Lung (tissue), 12 donors: ENCODE data around the gene CCL4. TPM values are rescaled to one million over a fixed set of nuclear protein-coding genes. Genes with fewer than 3 reads are reported as not detected.

Experiments used
- ATAC-seq: fragments of 200-7000 bp; cut with Tn5 transposase; one replicate; pipeline ENCODE4 v1.9.1; 2020; ENCODE audit warnings: moderate number of reproducible peaks; ENCODE audit not compliant: insufficient read depth, low FRiP score
- DNase-seq, 3 donors: peaks; one replicate each; pipeline ENCODE4 v3.0.0-alpha.2; 2013 to 2017
- H3K27ac ChIP-seq, 2 donors: one replicate each; pipeline ENCODE4 v1.5.1; 2013; ENCODE audit warnings: mild to moderate bottlenecking in 2 of 2, moderate library complexity in 2 of 2, control low read depth in 1 of 2, inconsistent platforms in 1 of 2, low read depth in 1 of 2, low read length in 1 of 2
- H3K27me3 ChIP-seq, 3 donors: one replicate each; pipeline ENCODE4 v1.5.1; 2013; ENCODE audit warnings: low read length in 2 of 3; ENCODE audit not compliant: control insufficient read depth in 3 of 3, insufficient read depth in 3 of 3
- H3K36me3 ChIP-seq, 4 donors: one replicate each; pipeline ENCODE4 v1.5.1; 2013; ENCODE audit warnings: low read length in 4 of 4, mild to moderate bottlenecking in 1 of 4, moderate library complexity in 1 of 4; ENCODE audit not compliant: control insufficient read depth in 4 of 4, insufficient read depth in 4 of 4
- H3K4me1 ChIP-seq, 5 donors: one replicate each; pipeline ENCODE4 v1.5.1; 2013; ENCODE audit warnings: low read length in 5 of 5, mild to moderate bottlenecking in 2 of 5, moderate library complexity in 1 of 5; ENCODE audit not compliant: control insufficient read depth in 5 of 5, insufficient read depth in 5 of 5
- H3K4me3 ChIP-seq: one replicate; pipeline ENCODE4 v1.5.1; 2013; ENCODE audit warnings: mild to moderate bottlenecking, control low read depth, moderate library complexity
- H3K9ac ChIP-seq, 2 donors: one replicate each; pipeline ENCODE4 v1.5.1; 2013; ENCODE audit warnings: low read length in 2 of 2, control low read depth in 1 of 2; ENCODE audit not compliant: insufficient read depth in 1 of 2
- H3K9me3 ChIP-seq, 4 donors: one replicate each; pipeline ENCODE4 v1.5.1; 2013; ENCODE audit warnings: low read length in 3 of 4, mild to moderate bottlenecking in 1 of 4, moderate library complexity in 1 of 4; ENCODE audit not compliant: control insufficient read depth in 4 of 4, insufficient read depth in 3 of 4
- CTCF ChIP-seq: IDR thresholded peaks from 2 replicates; pipeline ENCODE4 v1.5.1; 2012; ENCODE audit warnings: mild to moderate bottlenecking; ENCODE audit errors: control extremely low read depth, extremely low read depth
- WGBS, 2 donors: extraction: QIAGEN DNeasy Blood & Tissue Kit; methylation state at CpG; one replicate each; pipeline ENCODE4 v1.1.7; 2013; 5-methylcytosine and 5-hydroxymethylcytosine counted together
- polyA plus RNA-seq, 2 donors: library from polyadenylated mRNA; stranded (reverse); fragments of 200-250 nt; gene quantifications; one replicate each; pipeline ENCODE4 v1.2.1, GENCODE V29; 2013
- total RNA-seq, 2 donors: library from RNA; depleted of rRNA in 1 of 2; stranded (reverse); fragments of >200 nt in 1 of 2; gene quantifications; one replicate each; pipeline ENCODE4 v1.2.1, GENCODE V29; 2014 to 2021
- donor health status: control.
- donor health status: control.
- donor health status: Bipolar disorder and iron deficiency.
- donor health status: healthy.
- donor health status: DM: yes; HTN: yes; CAD: no.

Gene CCL4
- total and polyA plus RNA-seq, 4 donors: 8.3 to 502 (median 21.1) TPM

GRCh38 chr17:36127911-36128310 is 24.3 kb downstream of the CCL4 start:
- no peak for TF ChIP-seq CTCF
- Histone ChIP-seq H3K4me3 (no peak overlapping the region), H3K9ac (no peak overlapping the region), H3K27me3 (no peaks in the 10 kb centered on the region), H3K9me3 (peaks cover 0 to 14% (median 4%) of the 10 kb centered on the region in 4 donors), H3K36me3 (no peaks in the 10 kb centered on the region), H3K4me1 (peaks cover 0 to 1% (median 0%) of the 10 kb centered on the region in 5 donors), H3K27ac (no peak overlapping the region)
- 72 to 80% methylated on average over 6 of the region's 6 CpGs for WGBS, 2 donors
- DNase-seq (no peak), ATAC-seq (no peak)

DNA sequence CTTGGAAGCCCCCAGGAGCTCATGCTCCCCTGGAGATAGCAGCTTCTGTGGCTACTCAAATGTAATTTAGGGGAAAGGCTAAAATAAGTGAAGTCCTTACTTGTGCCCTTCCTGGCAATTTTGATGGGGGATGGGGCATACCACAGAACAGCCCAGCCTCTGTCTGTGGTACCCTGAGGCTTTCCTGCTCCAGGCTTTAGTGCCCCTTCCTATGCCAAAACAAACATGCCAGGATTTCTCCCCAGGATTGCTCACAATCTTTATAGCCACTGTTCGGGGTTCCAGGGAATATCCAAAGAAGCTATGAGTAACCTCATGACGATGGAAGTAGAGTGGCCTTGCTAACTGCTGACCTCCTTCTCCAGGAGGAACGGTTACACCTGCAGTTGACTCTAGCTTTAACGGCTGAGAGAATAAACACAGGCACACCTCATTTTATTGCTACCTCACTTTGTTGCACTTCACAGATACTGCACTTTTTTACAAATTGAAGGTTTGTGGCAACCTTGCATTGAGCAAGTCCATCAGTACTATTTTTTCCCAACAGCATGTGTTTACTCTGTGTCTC is 24.9 kb downstream of the CCL4 start:
- WGBS, 2 donors: 82 to 91% methylated on average over 4 of the region's 4 CpGs
- H3K4me3 ChIP-seq: no peak overlapping the region
- no peak for TF ChIP-seq CTCF
- H3K9me3 ChIP-seq: peaks cover 0 to 14% (median 4%) of the 10 kb centered on the region in 4 donors
- no peaks in the 10 kb centered on the region for H3K27me3 ChIP-seq
- ATAC-seq: no peak
- H3K36me3 ChIP-seq: no peaks in the 10 kb centered on the region
- peaks cover 0 to 1% (median 0%) of the 10 kb centered on the region in 5 donors for H3K4me1 ChIP-seq
- no peak for DNase-seq
- no peak overlapping the region for H3K27ac ChIP-seq
- H3K9ac ChIP-seq: no peak overlapping the region

GRCh38 chr17:36129616-36130015 is 26.0 kb downstream of the CCL4 start:
- Histone ChIP-seq H3K36me3 (no peaks in the 10 kb centered on the region), H3K4me3 (no peak overlapping the region), H3K27me3 (no peaks in the 10 kb centered on the region), H3K9me3 (peaks cover 0 to 14% (median 4%) of the 10 kb centered on the region in 4 donors), H3K27ac (no peak overlapping the region), H3K4me1 (peaks cover 0 to 5% (median 0%) of the 10 kb centered on the region in 5 donors), H3K9ac (no peak overlapping the region)
- 69 to 88% methylated on average over 1 of the region's 1 CpG for WGBS, 2 donors
- TF ChIP-seq CTCF: no peak
- ATAC-seq (no peak), DNase-seq (no peak)

- 47 to 57% methylated on average over 5 of the region's 5 CpGs for WGBS, 2 donors
- Histone ChIP-seq H3K36me3 (no peaks in the 10 kb centered on the region), H3K9me3 (peaks cover 0 to 8% (median 4%) of the 10 kb centered on the region in 4 donors), H3K4me1 (peaks cover 0 to 5% (median 0%) of the 10 kb centered on the region in 5 donors), H3K9ac (no peak overlapping the region), H3K27ac (no peak overlapping the region), H3K4me3 (no peak overlapping the region), H3K27me3 (no peaks in the 10 kb centered on the region)
- no peak for TF ChIP-seq CTCF
- ATAC-seq (no peak), DNase-seq (peak in 1 of 3 donors; percentile 18)
These were observed 26.7 kb downstream of the CCL4 start for GRCh38 chr17:36130346-36130745.
